ENCODE results near the gene TMPRSS6. TPM values are rescaled to one million over a fixed set of nuclear protein-coding genes. Genes with fewer than 3 reads are reported as not detected.

TMPRSS6 gene
- total RNA-seq, 1 experiment from 2014 or later, result 0.79 TPM

DNA sequence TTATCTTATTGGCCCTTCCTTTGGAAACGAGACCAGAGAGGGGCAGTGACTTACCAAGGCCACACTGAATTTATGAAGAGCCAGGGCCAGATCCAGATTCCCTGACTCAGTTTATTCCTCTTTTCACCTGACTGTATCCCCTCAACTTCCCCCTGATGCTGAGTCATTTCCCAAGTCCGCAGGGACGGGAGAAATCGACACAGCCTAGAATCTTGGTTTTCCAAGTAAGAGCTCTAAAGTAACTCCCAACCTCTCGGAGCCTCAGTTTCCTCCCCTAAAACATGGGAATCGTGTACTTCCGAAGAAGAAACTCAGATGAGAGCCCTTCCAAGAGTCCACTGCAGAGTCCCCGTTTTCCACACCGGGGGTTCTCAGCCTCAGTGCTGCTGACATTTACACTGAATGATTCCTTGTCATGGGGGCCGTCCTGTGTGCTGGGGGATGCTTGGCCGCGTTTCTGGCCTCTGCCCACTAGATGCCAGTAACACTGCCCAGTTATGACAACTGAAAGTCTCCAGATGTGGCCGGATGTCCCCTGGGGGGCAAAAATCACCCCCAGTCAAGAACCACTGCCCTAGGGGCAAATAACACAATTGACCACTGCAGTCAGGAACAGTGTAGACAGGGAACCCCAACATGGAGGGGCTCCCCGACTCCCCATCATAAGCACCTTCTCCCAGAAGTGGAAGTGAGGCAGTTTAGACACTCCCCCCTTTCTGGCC lies 78.8 kb downstream of the TMPRSS6 start:
- Histone ChIP-seq H4K20me1 (ENCODE audit: insufficient read depth) (no peaks in the 10 kb centered on the region), H3K27ac (peak overlapping the region; percentile 86), H3K4me1 (replicated peaks; ENCODE audit: insufficient read depth) (peaks cover 40% of the 10 kb centered on the region), H3K4me3 (no peak overlapping the region), H3K36me3 (ENCODE audit: low read depth) (peaks cover 10% of the 10 kb centered on the region; the same call in 1 of the 2 replicates), H3K27me3 (ENCODE audit: insufficient read depth, low read depth) (no peaks in the 10 kb centered on the region), H3F3A (ENCODE audit: insufficient read depth, low read depth) (peaks cover 49% of the 10 kb centered on the region), H3K4me2 (peak overlapping the region; percentile 83), H3K9me2 (ENCODE audit: insufficient read depth) (no peaks in the 10 kb centered on the region), H3K9me3 (ENCODE audit: insufficient read depth, low read depth) (no peaks in the 10 kb centered on the region), H3K79me2 (ENCODE audit: low read depth) (no peaks in the 10 kb centered on the region), H2AFZ (no peak overlapping the region)
- TF ChIP-seq EZH2 (IDR thresholded peaks at IDR 0.05; ENCODE audit: low read depth), result no peak
- TF ChIP-seq, protein P1, sequence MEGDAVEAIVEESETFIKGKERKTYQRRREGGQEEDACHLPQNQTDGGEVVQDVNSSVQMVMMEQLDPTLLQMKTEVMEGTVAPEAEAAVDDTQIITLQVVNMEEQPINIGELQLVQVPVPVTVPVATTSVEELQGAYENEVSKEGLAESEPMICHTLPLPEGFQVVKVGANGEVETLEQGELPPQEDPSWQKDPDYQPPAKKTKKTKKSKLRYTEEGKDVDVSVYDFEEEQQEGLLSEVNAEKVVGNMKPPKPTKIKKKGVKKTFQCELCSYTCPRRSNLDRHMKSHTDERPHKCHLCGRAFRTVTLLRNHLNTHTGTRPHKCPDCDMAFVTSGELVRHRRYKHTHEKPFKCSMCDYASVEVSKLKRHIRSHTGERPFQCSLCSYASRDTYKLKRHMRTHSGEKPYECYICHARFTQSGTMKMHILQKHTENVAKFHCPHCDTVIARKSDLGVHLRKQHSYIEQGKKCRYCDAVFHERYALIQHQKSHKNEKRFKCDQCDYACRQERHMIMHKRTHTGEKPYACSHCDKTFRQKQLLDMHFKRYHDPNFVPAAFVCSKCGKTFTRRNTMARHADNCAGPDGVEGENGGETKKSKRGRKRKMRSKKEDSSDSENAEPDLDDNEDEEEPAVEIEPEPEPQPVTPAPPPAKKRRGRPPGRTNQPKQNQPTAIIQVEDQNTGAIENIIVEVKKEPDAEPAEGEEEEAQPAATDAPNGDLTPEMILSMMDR (conservative IDR thresholded peaks at IDR 0.05), result peak; percentile 36; the same call in 1 of the 2 replicates
- DNase-seq, result no peak
- intact Hi-C loops (cut with micrococcal nuclease; ENCODE audit: unreplicated experiment), result loop anchor here (5.0 kb wide), 2 partner anchors 158 to 167 kb away; no protein-coding TSS in a partner anchor
- CTCF ChIA-PET, result interaction anchor here (1.7 kb wide), 1 partner anchor 9 kb away, joined by 6 read pairs; no protein-coding TSS in a partner anchor
- BruUV-seq (replicated peaks), result no TSS peak
- POLR2A ChIA-PET (ENCODE audit: unreplicated experiment), result interaction anchor here (0.7 to 1.0 kb wide), 2 partner anchors 174 to 704 kb away, joined by 6 to 9 read pairs; no protein-coding TSS in a partner anchor

DNA sequence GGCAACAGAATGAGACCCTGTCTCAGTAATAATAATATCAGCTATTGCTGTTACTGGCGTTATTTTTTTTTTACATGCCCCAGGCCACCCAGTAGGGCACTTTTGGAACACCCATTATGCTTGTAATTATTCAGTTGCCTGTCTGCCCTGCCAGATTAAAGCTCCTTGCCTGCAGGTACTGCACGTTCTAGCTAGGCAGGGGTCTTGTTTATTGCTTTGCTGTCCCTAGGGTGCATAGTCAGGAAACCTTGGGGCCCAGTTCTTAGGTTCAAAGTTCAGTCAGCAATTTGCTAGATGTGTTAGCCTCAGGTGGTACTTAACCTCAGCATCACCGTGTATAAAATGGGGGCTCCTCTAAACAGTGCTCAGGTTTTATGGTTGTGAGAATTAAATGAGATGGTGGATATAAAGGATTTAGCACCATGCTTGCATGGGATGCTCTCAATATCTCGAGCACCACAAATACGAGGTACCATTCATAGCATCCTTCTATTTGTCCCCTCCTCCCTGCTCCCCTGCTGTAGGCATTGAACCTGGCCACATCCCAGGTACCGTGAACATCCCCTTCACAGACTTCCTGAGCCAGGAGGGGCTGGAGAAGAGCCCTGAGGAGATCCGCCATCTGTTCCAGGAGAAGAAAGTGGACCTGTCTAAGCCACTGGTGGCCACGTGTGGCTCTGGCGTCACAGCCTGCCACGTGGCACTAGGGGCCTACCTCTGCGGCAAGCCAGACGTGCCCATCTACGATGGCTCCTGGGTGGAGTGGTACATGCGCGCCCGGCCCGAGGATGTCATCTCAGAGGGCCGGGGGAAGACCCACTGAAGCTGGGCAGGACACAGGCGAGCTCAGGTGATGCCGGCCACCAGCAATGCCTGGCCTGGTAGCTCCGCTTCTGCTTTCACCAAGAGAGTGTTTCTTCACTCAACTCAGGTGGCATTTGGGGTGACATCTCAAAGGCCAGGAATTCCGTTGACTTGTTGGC lies 80.5 kb downstream of the TMPRSS6 start:
- Histone ChIP-seq H3K27ac (no peak overlapping the region), H3K36me3 (ENCODE audit: low read depth) (peaks cover 12% of the 10 kb centered on the region; the same call in 1 of the 2 replicates)

More for the DNA sequence above, 80.5 kb downstream of the TMPRSS6 start:
- no peak for DNase-seq
- H3K79me2 ChIP-seq (ENCODE audit: low read depth), result no peaks in the 10 kb centered on the region
- H3K27me3 ChIP-seq (ENCODE audit: insufficient read depth, low read depth), result no peaks in the 10 kb centered on the region
- no peaks in the 10 kb centered on the region for H3K9me3 ChIP-seq (ENCODE audit: insufficient read depth, low read depth)
- no TSS peak for BruUV-seq (replicated peaks)
- no peak overlapping the region for H3K4me3 ChIP-seq
- no peaks in the 10 kb centered on the region for H3K9me2 ChIP-seq (ENCODE audit: insufficient read depth)
- H4K20me1 ChIP-seq (ENCODE audit: insufficient read depth), result no peaks in the 10 kb centered on the region
- H3K4me1 ChIP-seq (replicated peaks; ENCODE audit: insufficient read depth), result peaks cover 31% of the 10 kb centered on the region
- intact Hi-C loops (cut with micrococcal nuclease; ENCODE audit: unreplicated experiment), result no loop called here
- H3K4me2 ChIP-seq, result no peak overlapping the region
- TF ChIP-seq EZH2 (IDR thresholded peaks at IDR 0.05; ENCODE audit: low read depth), result no peak
- TF ChIP-seq, protein P1 (conservative IDR thresholded peaks at IDR 0.05), result no peak
- ChIA-PET POLR2A (ENCODE audit: unreplicated experiment) (interaction anchor here (0.6 to 0.7 kb wide), 3 partner anchors 10 to 112 kb away, joined by 3 to 12 read pairs (median 4); partner anchors contain the start of genes MPST and TST), CTCF (no interaction called here)
- no peak overlapping the region for H2AFZ ChIP-seq
- H3F3A ChIP-seq (ENCODE audit: insufficient read depth, low read depth), result peaks cover 35% of the 10 kb centered on the region
